HG03354 (cell line): ENCODE measurements around the gene SERPINA3.

Experiments
- ATAC-seq: cut with Tn5 transposase; IDR thresholded peaks from one replicate; pipeline ENCODE4 v1.9.1; 2021; ENCODE audit warnings: mild to moderate bottlenecking; ENCODE audit not compliant: unreplicated experiment, poor library complexity, severe bottlenecking

SERPINA3 gene

GRCh38 chr14:94611179-94611578 is 1.0 kb upstream of the SERPINA3 start:
- no peak for ATAC-seq

GRCh38 chr14:94612580-94613554 is 676 bp downstream of the SERPINA3 start:
- ATAC-seq = no peak

GRCh38 chr14:94613720-94614644 is 1.8 kb downstream of the SERPINA3 start:
- ATAC-seq = no peak

- ATAC-seq = no peak
Measured at GRCh38 chr14:94614802-94615201, 2.6 kb downstream of the SERPINA3 start.

GRCh38 chr14:94615254-94615653 is 3.1 kb downstream of the SERPINA3 start:
- no peak for ATAC-seq

GRCh38 chr14:94615823-94616570 is 3.8 kb downstream of the SERPINA3 start:
- ATAC-seq = no peak

- ATAC-seq = no peak
Measured at GRCh38 chr14:94617366-94617941, 5.3 kb downstream of the SERPINA3 start.

GRCh38 chr14:94617988-94618822 is 6.0 kb downstream of the SERPINA3 start:
- no peak for ATAC-seq

- no peak for ATAC-seq
Measured at GRCh38 chr14:94619297-94619696, 7.1 kb downstream of the SERPINA3 start.

- no peak for ATAC-seq
Measured at GRCh38 chr14:94620597-94620996, 8.4 kb downstream of the SERPINA3 start.

GRCh38 chr14:94621358-94622134 is 9.4 kb downstream of the SERPINA3 start:
- no peak for ATAC-seq

- ATAC-seq = no peak
Measured at GRCh38 chr14:94622653-94623421, 10.6 kb downstream of the SERPINA3 start.

- no peak for ATAC-seq
Measured at GRCh38 chr14:94623422-94623809, 11.2 kb downstream of the SERPINA3 start.

- ATAC-seq = no peak
Measured at GRCh38 chr14:94623856-94624499, 11.8 kb downstream of the SERPINA3 start.

GRCh38 chr14:94624537-94625352 is 12.6 kb downstream of the SERPINA3 start:
- no peak for ATAC-seq

- no peak for ATAC-seq
Measured at GRCh38 chr14:94625353-94625635, 13.1 kb downstream of the SERPINA3 start.
